ENCODE results near the gene C12orf42. TPM values are rescaled to one million over a fixed set of nuclear protein-coding genes. Genes with fewer than 3 reads are reported as not detected.

The C12orf42 gene
- total RNA-seq, 1 experiment from 2014 or later, result not detected

DNA sequence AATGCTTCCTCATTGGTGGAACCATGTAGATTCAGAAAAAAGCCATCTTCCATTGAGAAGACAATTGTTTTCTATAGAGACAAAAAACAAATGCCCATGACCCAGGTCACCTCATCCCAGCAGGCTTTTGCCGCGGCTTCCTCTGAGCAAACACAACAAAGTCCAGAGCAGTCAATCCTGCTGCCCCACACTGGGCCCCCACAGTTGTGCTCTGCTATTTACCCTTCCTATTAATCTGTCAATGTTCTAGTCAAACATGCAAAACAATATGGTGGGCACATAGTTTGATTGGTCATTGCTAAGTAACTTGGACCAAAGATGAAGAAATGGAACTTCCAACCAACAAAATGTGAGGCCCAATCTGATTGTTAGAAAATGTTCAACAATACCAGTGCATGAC, 20.7 kb downstream of the C12orf42 start:
- no peaks in the 10 kb centered on the region for H3K27me3 ChIP-seq (ENCODE audit: insufficient read depth, low read depth)
- H2AFZ ChIP-seq, result no peak overlapping the region
- H3K4me2 ChIP-seq, result no peak overlapping the region
- H3K27ac ChIP-seq, result no peak overlapping the region
- no peaks in the 10 kb centered on the region for H3K9me3 ChIP-seq (ENCODE audit: insufficient read depth, low read depth)
- BruUV-seq (replicated peaks), result no TSS peak
- H3K4me1 ChIP-seq (replicated peaks; ENCODE audit: insufficient read depth), result no peaks in the 10 kb centered on the region
- no peak for DNase-seq
- H3K9me2 ChIP-seq (ENCODE audit: insufficient read depth), result no peaks in the 10 kb centered on the region
- H3K36me3 ChIP-seq (ENCODE audit: low read depth), result no peaks in the 10 kb centered on the region
- no peaks in the 10 kb centered on the region for H4K20me1 ChIP-seq (ENCODE audit: insufficient read depth)
- no peak overlapping the region for H3K4me3 ChIP-seq
- no peaks in the 10 kb centered on the region for H3F3A ChIP-seq (ENCODE audit: insufficient read depth, low read depth)
- ChIA-PET CTCF (no interaction called here), POLR2A (ENCODE audit: unreplicated experiment) (no interaction called here)
- intact Hi-C loops (cut with micrococcal nuclease; ENCODE audit: unreplicated experiment), result no loop called here
- no peaks in the 10 kb centered on the region for H3K79me2 ChIP-seq (ENCODE audit: low read depth)
- no peak for TF ChIP-seq CTCF (conservative IDR thresholded peaks at IDR 0.05)
- no peak for TF ChIP-seq EZH2 (IDR thresholded peaks at IDR 0.05; ENCODE audit: low read depth)

DNA sequence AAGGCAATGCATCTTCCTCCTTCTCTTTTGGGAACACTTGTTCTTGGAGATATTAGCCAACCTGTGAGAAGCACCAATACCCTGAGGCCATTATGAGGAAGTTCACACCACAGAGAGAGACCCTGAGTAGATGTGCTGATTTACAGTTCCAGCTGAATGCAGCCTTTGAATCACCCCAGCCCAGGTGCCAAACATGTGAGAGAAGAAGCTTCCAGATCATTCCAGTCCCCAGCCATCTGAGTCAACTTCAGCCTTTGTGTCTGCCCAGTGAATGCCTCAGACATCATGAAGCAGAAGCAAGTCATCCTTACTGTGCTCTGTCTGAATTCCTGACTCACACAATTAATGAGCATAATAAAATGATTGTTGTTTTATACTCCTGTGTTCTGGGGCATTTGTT, 25.1 kb downstream of the C12orf42 start:
- no peak overlapping the region for H3K27ac ChIP-seq
- H3K36me3 ChIP-seq (ENCODE audit: low read depth), result no peaks in the 10 kb centered on the region
- no peaks in the 10 kb centered on the region for H3K27me3 ChIP-seq (ENCODE audit: insufficient read depth, low read depth)
- intact Hi-C loops (cut with micrococcal nuclease; ENCODE audit: unreplicated experiment), result no loop called here
- no peaks in the 10 kb centered on the region for H3F3A ChIP-seq (ENCODE audit: insufficient read depth, low read depth)
- no peaks in the 10 kb centered on the region for H4K20me1 ChIP-seq (ENCODE audit: insufficient read depth)
- H2AFZ ChIP-seq, result no peak overlapping the region
- ChIA-PET POLR2A (ENCODE audit: unreplicated experiment) (no interaction called here), CTCF (no interaction called here)
- no peak overlapping the region for H3K4me2 ChIP-seq
- no peaks in the 10 kb centered on the region for H3K9me3 ChIP-seq (ENCODE audit: insufficient read depth, low read depth)
- TF ChIP-seq EZH2 (IDR thresholded peaks at IDR 0.05; ENCODE audit: low read depth) (no peak), CTCF (conservative IDR thresholded peaks at IDR 0.05) (no peak)
- H3K79me2 ChIP-seq (ENCODE audit: low read depth), result no peaks in the 10 kb centered on the region
- no TSS peak for BruUV-seq (replicated peaks)
- DNase-seq, result no peak
- no peaks in the 10 kb centered on the region for H3K9me2 ChIP-seq (ENCODE audit: insufficient read depth)
- no peaks in the 10 kb centered on the region for H3K4me1 ChIP-seq (replicated peaks; ENCODE audit: insufficient read depth)
- no peak overlapping the region for H3K4me3 ChIP-seq

- Histone ChIP-seq H3K9me3 (ENCODE audit: insufficient read depth, low read depth) (no peaks in the 10 kb centered on the region), H3K4me1 (replicated peaks; ENCODE audit: insufficient read depth) (no peaks in the 10 kb centered on the region), H3K4me2 (no peak overlapping the region), H3K27ac (no peak overlapping the region), H3K79me2 (ENCODE audit: low read depth) (no peaks in the 10 kb centered on the region), H3K9me2 (ENCODE audit: insufficient read depth) (no peaks in the 10 kb centered on the region), H3K4me3 (no peak overlapping the region), H3F3A (ENCODE audit: insufficient read depth, low read depth) (no peaks in the 10 kb centered on the region), H3K27me3 (ENCODE audit: insufficient read depth, low read depth) (no peaks in the 10 kb centered on the region), H4K20me1 (ENCODE audit: insufficient read depth) (no peaks in the 10 kb centered on the region), H2AFZ (no peak overlapping the region), H3K36me3 (ENCODE audit: low read depth) (no peaks in the 10 kb centered on the region)
- BruUV-seq (replicated peaks), result no TSS peak
- ChIA-PET POLR2A (ENCODE audit: unreplicated experiment) (no interaction called here), CTCF (no interaction called here)
- TF ChIP-seq EZH2 (IDR thresholded peaks at IDR 0.05; ENCODE audit: low read depth) (no peak), CTCF (conservative IDR thresholded peaks at IDR 0.05) (no peak)
- intact Hi-C loops (cut with micrococcal nuclease; ENCODE audit: unreplicated experiment), result no loop called here
- no peak for DNase-seq
These were observed 26.0 kb downstream of the C12orf42 start for GRCh38 chr12:103469719-103470118.
